ENCODE data around the gene PHLDA2.

PHLDA2 gene

GRCh38 chr11:2929950-2930703 is 907 bp upstream of the PHLDA2 start:
- peak in 1 of 2 experiments; percentile 48 for DNase-seq

- no peak for DNase-seq
Measured at GRCh38 chr11:2929531-2929949, 320 bp upstream of the PHLDA2 start.

- peak; percentile 25 to 43 for DNase-seq
Measured at GRCh38 chr11:2927851-2928604, 1.2 kb downstream of the PHLDA2 start.

- no peak for DNase-seq
Measured at GRCh38 chr11:2927121-2927800, 2.0 kb downstream of the PHLDA2 start.

GRCh38 chr11:2926611-2927051 is 2.6 kb downstream of the PHLDA2 start:
- no peak for DNase-seq

GRCh38 chr11:2924821-2925675 is 4.2 kb downstream of the PHLDA2 start:
- no peak for DNase-seq

- no peak for DNase-seq
Measured at GRCh38 chr11:2924381-2924780, 4.8 kb downstream of the PHLDA2 start.

GRCh38 chr11:2923446-2924375 is 5.5 kb downstream of the PHLDA2 start:
- no peak for DNase-seq

- no peak for DNase-seq
Measured at GRCh38 chr11:2922655-2923054, 6.6 kb downstream of the PHLDA2 start.

GRCh38 chr11:2921742-2922493 is 7.3 kb downstream of the PHLDA2 start:
- DNase-seq = no peak

GRCh38 chr11:2921261-2921660 is 8.0 kb downstream of the PHLDA2 start:
- DNase-seq = no peak

- DNase-seq = no peak
Measured at GRCh38 chr11:2920343-2920742, 8.9 kb downstream of the PHLDA2 start.

- DNase-seq = no peak
Measured at GRCh38 chr11:2919837-2920236, 9.4 kb downstream of the PHLDA2 start.

GRCh38 chr11:2919188-2919587 is 10.0 kb downstream of the PHLDA2 start:
- DNase-seq = no peak

GRCh38 chr11:2917842-2918490 is 11.3 kb downstream of the PHLDA2 start:
- no peak for DNase-seq

- no peak for DNase-seq
Measured at GRCh38 chr11:2916892-2917645, 12.2 kb downstream of the PHLDA2 start.

- DNase-seq = no peak
Measured at GRCh38 chr11:2916114-2916891, 12.9 kb downstream of the PHLDA2 start.

GRCh38 chr11:2915473-2915872 is 13.7 kb downstream of the PHLDA2 start:
- no peak for DNase-seq
